HEK293T (cell line): ENCODE data around the gene OPCML.

Source experiments
- CTCF ChIA-PET: fragments of 350-600 bp; formaldehyde crosslinking; extraction: SDS; loops from one replicate; lab custom pipeline; 2021; ENCODE audit warnings: antibody characterized with exemption, inconsistent platforms; lab: Yijun Ruan, JAX
- POLR2A ChIA-PET: fragments of 350-600 bp; formaldehyde crosslinking; extraction: SDS; loops from one replicate; lab custom pipeline; 2020; ENCODE audit warnings: antibody characterized with exemption, inconsistent platforms; lab: Yijun Ruan, JAX
- DNase-seq: peaks from one replicate; pipeline ENCODE4 v3.0.0; 2012; ENCODE audit warnings: mixed read lengths; ENCODE audit errors: extremely low spot score
- ARNT ChIP-seq: fragments of 450-650 bp; IDR thresholded peaks from 2 replicates; pipeline ENCODE4 v1.6.1; 2017; ENCODE audit warnings: mild to moderate bottlenecking
- BHLHE40 ChIP-seq: fragments of 450-650 bp; IDR thresholded peaks from 2 replicates; pipeline ENCODE4 v1.6.1; 2016; ENCODE audit warnings: mild to moderate bottlenecking, moderate library complexity, borderline replicate concordance
- CTBP1 ChIP-seq: fragments of 450-650 bp; IDR thresholded peaks from 2 replicates; pipeline ENCODE4 v1.6.1; 2016; ENCODE audit warnings: borderline replicate concordance
- ELF4 ChIP-seq: fragments of 450-650 bp; IDR thresholded peaks from 2 replicates; pipeline ENCODE4 v1.6.1; 2017; ENCODE audit warnings: antibody characterized with exemption
- FOXA1 ChIP-seq: fragments of 450-650 bp; IDR thresholded peaks from 2 replicates; pipeline ENCODE4 v1.6.1; 2016; ENCODE audit warnings: mild to moderate bottlenecking
- FOXK2 ChIP-seq: fragments of 450-650 bp; IDR thresholded peaks from 2 replicates; pipeline ENCODE4 v1.6.1; 2016; ENCODE audit warnings: mild to moderate bottlenecking
- FOXM1 ChIP-seq: fragments of 450-650 bp; IDR thresholded peaks from 2 replicates; pipeline ENCODE4 v1.6.1; 2017; ENCODE audit warnings: mild to moderate bottlenecking, borderline replicate concordance
- HDGF ChIP-seq: fragments of 450-650 bp; IDR thresholded peaks from 2 replicates; pipeline ENCODE4 v1.6.1; 2017; ENCODE audit warnings: antibody characterized with exemption, borderline replicate concordance
- L3MBTL2 ChIP-seq: fragments of 450-650 bp; conservative IDR thresholded peaks from 2 replicates; pipeline ENCODE4 v1.6.1; 2016; ENCODE audit warnings: mild to moderate bottlenecking
- LEF1 ChIP-seq: fragments of 450-650 bp; IDR thresholded peaks from 2 replicates; pipeline ENCODE4 v1.6.1; 2017; ENCODE audit warnings: mild to moderate bottlenecking, borderline replicate concordance
- NFRKB ChIP-seq: fragments of 450-650 bp; IDR thresholded peaks from 2 replicates; pipeline ENCODE4 v1.6.1; 2016; ENCODE audit warnings: mild to moderate bottlenecking, moderate library complexity
- PKNOX1 ChIP-seq: fragments of 450-650 bp; IDR thresholded peaks from 2 replicates; pipeline ENCODE4 v1.6.1; 2016
- SP1 ChIP-seq: fragments of 450-650 bp; IDR thresholded peaks from 2 replicates; pipeline ENCODE4 v1.6.1; 2017
- SUZ12 ChIP-seq: fragments of 450-650 bp; IDR thresholded peaks from 2 replicates; pipeline ENCODE4 v1.6.1; 2016; ENCODE audit warnings: mild to moderate bottlenecking
- TARDBP ChIP-seq: fragments of 450-650 bp; IDR thresholded peaks from 2 replicates; pipeline ENCODE4 v1.6.1; 2016
- ZNF384 ChIP-seq: fragments of 450-650 bp; IDR thresholded peaks from 2 replicates; pipeline ENCODE4 v1.6.1; 2016

OPCML gene

GRCh38 chr11:132904091-132904490 is 628.2 kb downstream of the OPCML start:
- DNase-seq, result no peak
- TF ChIP-seq NFRKB (no peak), TARDBP (no peak), ELF4 (no peak), BHLHE40 (no peak), PKNOX1 (no peak), ARNT (no peak), L3MBTL2 (no peak)
- ChIA-PET CTCF (no interaction called here), POLR2A (interaction anchor here (0.8 kb wide), 1 partner anchor 12 kb away, joined by 3 read pairs; no protein-coding TSS in a partner anchor)

- ChIA-PET POLR2A (no interaction called here), CTCF (no interaction called here)
- no peak for DNase-seq
- no peak for TF ChIP-seq FOXM1
- no peak for TF ChIP-seq L3MBTL2
- TF ChIP-seq CTBP1, result no peak
- no peak for TF ChIP-seq PKNOX1
- no peak for TF ChIP-seq BHLHE40
- no peak for TF ChIP-seq SUZ12
- no peak for TF ChIP-seq ELF4
- TF ChIP-seq FOXA1, result no peak
- no peak for TF ChIP-seq LEF1
- no peak for TF ChIP-seq HDGF
- TF ChIP-seq ARNT, result no peak
- TF ChIP-seq FOXK2, result no peak
- no peak for TF ChIP-seq NFRKB
- TF ChIP-seq TARDBP, result no peak
- TF ChIP-seq ZNF384, result no peak
Observed at GRCh38 chr11:132901638-132902471, 630.4 kb downstream of the OPCML start.

- ChIA-PET CTCF (no interaction called here), POLR2A (no interaction called here)
- DNase-seq, result no peak
- TF ChIP-seq CTBP1 (no peak), ARNT (no peak), L3MBTL2 (no peak), NFRKB (no peak), PKNOX1 (no peak), LEF1 (no peak), FOXA1 (no peak), FOXK2 (no peak), HDGF (no peak), BHLHE40 (no peak), SUZ12 (no peak)
Observed at GRCh38 chr11:132898676-132899075, 633.6 kb downstream of the OPCML start.

- ChIA-PET CTCF (no interaction called here), POLR2A (no interaction called here)
- DNase-seq, result no peak
- no peak for TF ChIP-seq ARNT
- TF ChIP-seq SUZ12, result no peak
- TF ChIP-seq CTBP1, result no peak
- TF ChIP-seq ZNF384, result no peak
- no peak for TF ChIP-seq PKNOX1
- no peak for TF ChIP-seq SP1
- no peak for TF ChIP-seq ELF4
- TF ChIP-seq LEF1, result no peak
- no peak for TF ChIP-seq FOXK2
- no peak for TF ChIP-seq NFRKB
- TF ChIP-seq TARDBP, result no peak
- no peak for TF ChIP-seq FOXA1
- TF ChIP-seq HDGF, result no peak
- no peak for TF ChIP-seq BHLHE40
- no peak for TF ChIP-seq FOXM1
- no peak for TF ChIP-seq L3MBTL2
Observed at GRCh38 chr11:132898021-132898420, 634.3 kb downstream of the OPCML start.

GRCh38 chr11:132895340-132895739 is 637.0 kb downstream of the OPCML start:
- DNase-seq, result no peak
- no peak for TF ChIP-seq TARDBP
- no peak for TF ChIP-seq ELF4
- TF ChIP-seq FOXA1, result no peak
- TF ChIP-seq ARNT, result no peak
- TF ChIP-seq PKNOX1, result no peak
- TF ChIP-seq BHLHE40, result no peak
- TF ChIP-seq ZNF384, result no peak
- no peak for TF ChIP-seq HDGF
- ChIA-PET CTCF (no interaction called here), POLR2A (no interaction called here)
